Transverse colon (tissue), 3 donors: ENCODE results near the gene NAALAD2.

Experiments
- CTCF ChIP-seq, 5 experiments: fragments of 200-600 bp in 3 of 5; fragments of 450-650 bp in 2 of 5; sonication (generic) in 3 of 5; IDR thresholded peaks; 1 replicate in 2 of 5; 2 replicates in 3 of 5; pipeline ENCODE4 v1.5.1; 2016 to 2017; ENCODE audit warnings: antibody characterized with exemption in 5 of 5, inconsistent platforms in 3 of 5, mild to moderate bottlenecking in 2 of 5, moderate library complexity in 1 of 5
- EP300 ChIP-seq: sonication (generic); formaldehyde crosslinking; IDR thresholded peaks from one replicate; pipeline ENCODE4 v1.6.1; 2017; ENCODE audit warnings: antibody characterized with exemption, low read depth

- TF ChIP-seq CTCF (IDR thresholded peaks at IDR 0.05): no peak
- TF ChIP-seq EP300: no peak
Observed at GRCh38 chr11:90197377-90197776, 62.9 kb downstream of the NAALAD2 start.
